ENCODE results near the gene HYAL1.
"Not testable (repeated sequence)": the region's sequence is repeated elsewhere in the genome, so short reads cannot be mapped to it uniquely, and the experiment has no call there.

Gene HYAL1

DNA sequence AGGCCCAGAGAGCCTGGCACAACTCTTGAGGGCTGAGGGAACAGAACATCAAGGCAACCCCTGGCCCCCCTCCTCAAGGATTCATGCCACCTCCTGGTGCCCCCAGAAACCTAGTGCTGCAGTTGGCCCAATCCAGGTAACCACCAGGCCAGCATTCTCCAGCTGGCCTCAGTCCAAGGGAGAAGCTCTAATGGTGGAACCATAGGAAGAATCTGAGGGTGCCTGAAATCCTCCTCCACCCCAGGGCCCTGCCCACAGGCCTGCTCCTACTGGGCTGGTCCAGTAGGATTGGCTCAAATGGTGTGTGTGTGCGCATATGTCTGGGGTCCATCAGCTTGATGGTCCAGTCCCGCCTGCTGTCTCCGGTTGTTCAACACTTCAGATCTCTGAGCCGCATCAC is 11.4 kb upstream of the HYAL1 start:
- Histone ChIP-seq H2AFZ (ENCODE audit: low read length) (no peak overlapping the region), H3K36me3 (ENCODE audit: insufficient read depth, low read length) (no peaks in the 10 kb centered on the region), H3K4me3 (ENCODE audit: low read length, poor library complexity, severe bottlenecking) (no peak overlapping the region), H4K20me1 (ENCODE audit: insufficient read depth, low read length, poor library complexity, severe bottlenecking) (peaks cover 7% of the 10 kb centered on the region), H3F3A (ENCODE audit: low read depth) (no peaks in the 10 kb centered on the region), H3K4me1 (ENCODE audit: insufficient read depth, low read length, poor library complexity, severe bottlenecking) (peaks cover 28% of the 10 kb centered on the region), H3K27me3 (ENCODE audit: insufficient read depth, low read length, poor library complexity, severe bottlenecking) (no peaks in the 10 kb centered on the region), H3K79me2 (ENCODE audit: insufficient read depth, low read length) (peaks cover 20% of the 10 kb centered on the region), H3K4me2 (ENCODE audit: low read depth, low read length, poor library complexity, severe bottlenecking) (no peak overlapping the region), H3K9ac (ENCODE audit: low read depth, low read length, poor library complexity, severe bottlenecking) (no peak overlapping the region), H3K9me3 (ENCODE audit: insufficient read depth, low read depth, low read length) (no peaks in the 10 kb centered on the region), H3K9me2 (replicated peaks; ENCODE audit: low read depth, low read length) (no peaks in the 10 kb centered on the region)
- TF ChIP-seq EZH2phosphoT487 (IDR thresholded peaks at IDR 0.05; ENCODE audit: borderline replicate concordance): no peak
- TF ChIP-seq, protein P1, sequence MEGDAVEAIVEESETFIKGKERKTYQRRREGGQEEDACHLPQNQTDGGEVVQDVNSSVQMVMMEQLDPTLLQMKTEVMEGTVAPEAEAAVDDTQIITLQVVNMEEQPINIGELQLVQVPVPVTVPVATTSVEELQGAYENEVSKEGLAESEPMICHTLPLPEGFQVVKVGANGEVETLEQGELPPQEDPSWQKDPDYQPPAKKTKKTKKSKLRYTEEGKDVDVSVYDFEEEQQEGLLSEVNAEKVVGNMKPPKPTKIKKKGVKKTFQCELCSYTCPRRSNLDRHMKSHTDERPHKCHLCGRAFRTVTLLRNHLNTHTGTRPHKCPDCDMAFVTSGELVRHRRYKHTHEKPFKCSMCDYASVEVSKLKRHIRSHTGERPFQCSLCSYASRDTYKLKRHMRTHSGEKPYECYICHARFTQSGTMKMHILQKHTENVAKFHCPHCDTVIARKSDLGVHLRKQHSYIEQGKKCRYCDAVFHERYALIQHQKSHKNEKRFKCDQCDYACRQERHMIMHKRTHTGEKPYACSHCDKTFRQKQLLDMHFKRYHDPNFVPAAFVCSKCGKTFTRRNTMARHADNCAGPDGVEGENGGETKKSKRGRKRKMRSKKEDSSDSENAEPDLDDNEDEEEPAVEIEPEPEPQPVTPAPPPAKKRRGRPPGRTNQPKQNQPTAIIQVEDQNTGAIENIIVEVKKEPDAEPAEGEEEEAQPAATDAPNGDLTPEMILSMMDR (conservative IDR thresholded peaks at IDR 0.05; ENCODE audit: low read length): no peak

DNA sequence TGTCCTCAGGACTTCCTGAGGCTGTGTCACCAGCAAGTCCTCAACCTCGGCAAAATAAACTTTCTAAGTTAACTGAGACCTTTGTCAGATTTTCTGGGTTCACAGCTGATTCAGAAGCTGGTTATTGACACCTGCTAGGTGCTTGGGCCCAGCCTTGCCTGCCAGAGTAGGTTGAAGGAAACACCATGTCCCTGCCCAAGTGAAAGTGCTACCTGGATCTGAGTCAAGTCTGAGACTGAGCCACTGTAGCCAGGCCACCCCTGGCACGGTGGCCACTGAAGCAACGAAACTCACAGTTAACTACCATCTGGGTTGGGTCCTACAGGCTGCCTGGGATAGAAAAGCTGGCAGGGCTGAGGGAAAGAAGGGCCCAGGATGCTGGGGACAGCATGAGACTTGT is 11.0 kb upstream of the HYAL1 start:
- Histone ChIP-seq H3K9ac (ENCODE audit: low read depth, low read length, poor library complexity, severe bottlenecking) (no peak overlapping the region), H3K9me3 (ENCODE audit: insufficient read depth, low read depth, low read length) (no peaks in the 10 kb centered on the region)

DNA sequence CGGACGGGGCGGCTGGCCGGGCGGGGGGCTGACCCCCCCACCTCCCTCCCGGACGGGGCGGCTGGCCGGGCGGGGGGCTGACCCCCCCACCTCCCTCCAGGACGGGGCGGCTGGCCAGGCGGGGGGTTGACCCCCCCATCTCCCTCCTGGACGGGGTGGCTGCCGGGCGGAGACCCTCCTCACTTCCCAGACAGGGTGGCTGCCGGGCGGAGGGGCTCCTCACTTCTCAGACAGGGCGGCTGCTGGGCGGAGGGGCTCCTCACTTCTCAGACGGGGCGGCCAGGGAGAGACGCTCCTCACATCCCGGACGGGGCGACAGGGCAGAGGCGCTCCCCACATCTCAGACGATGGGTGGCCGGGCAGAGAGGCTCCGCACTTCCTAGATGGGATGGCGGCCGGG is 8.7 kb upstream of the HYAL1 start:
- H3K4me3 ChIP-seq (ENCODE audit: low read length, poor library complexity, severe bottlenecking); H3K27me3 ChIP-seq (ENCODE audit: insufficient read depth, low read length, poor library complexity, severe bottlenecking); H3K4me2 ChIP-seq (ENCODE audit: low read depth, low read length, poor library complexity, severe bottlenecking); H3K9me2 ChIP-seq (replicated peaks; ENCODE audit: low read depth, low read length); H2AFZ ChIP-seq (ENCODE audit: low read length); H3K9me3 ChIP-seq (ENCODE audit: insufficient read depth, low read depth, low read length); H3K9ac ChIP-seq (ENCODE audit: low read depth, low read length, poor library complexity, severe bottlenecking); H3K79me2 ChIP-seq (ENCODE audit: insufficient read depth, low read length); H3F3A ChIP-seq (ENCODE audit: low read depth); H3K4me1 ChIP-seq (ENCODE audit: insufficient read depth, low read length, poor library complexity, severe bottlenecking); H4K20me1 ChIP-seq (ENCODE audit: insufficient read depth, low read length, poor library complexity, severe bottlenecking); H3K36me3 ChIP-seq (ENCODE audit: insufficient read depth, low read length): not testable (repeated sequence)

More for the DNA sequence above, 11.0 kb upstream of the HYAL1 start:
- Histone ChIP-seq H3K4me2 (ENCODE audit: low read depth, low read length, poor library complexity, severe bottlenecking) (no peak overlapping the region), H3K4me3 (ENCODE audit: low read length, poor library complexity, severe bottlenecking) (no peak overlapping the region), H3K36me3 (ENCODE audit: insufficient read depth, low read length) (no peaks in the 10 kb centered on the region), H3K27me3 (ENCODE audit: insufficient read depth, low read length, poor library complexity, severe bottlenecking) (no peaks in the 10 kb centered on the region), H3K79me2 (ENCODE audit: insufficient read depth, low read length) (peaks cover 15% of the 10 kb centered on the region; the same call in 1 of the 2 replicates), H3F3A (ENCODE audit: low read depth) (no peaks in the 10 kb centered on the region), H3K4me1 (ENCODE audit: insufficient read depth, low read length, poor library complexity, severe bottlenecking) (peaks cover 27% of the 10 kb centered on the region), H2AFZ (ENCODE audit: low read length) (no peak overlapping the region), H4K20me1 (ENCODE audit: insufficient read depth, low read length, poor library complexity, severe bottlenecking) (peaks cover 3% of the 10 kb centered on the region), H3K9me2 (replicated peaks; ENCODE audit: low read depth, low read length) (no peaks in the 10 kb centered on the region)
- TF ChIP-seq, protein P1 (conservative IDR thresholded peaks at IDR 0.05; ENCODE audit: low read length): no peak
- TF ChIP-seq EZH2phosphoT487 (IDR thresholded peaks at IDR 0.05; ENCODE audit: borderline replicate concordance): no peak

DNA sequence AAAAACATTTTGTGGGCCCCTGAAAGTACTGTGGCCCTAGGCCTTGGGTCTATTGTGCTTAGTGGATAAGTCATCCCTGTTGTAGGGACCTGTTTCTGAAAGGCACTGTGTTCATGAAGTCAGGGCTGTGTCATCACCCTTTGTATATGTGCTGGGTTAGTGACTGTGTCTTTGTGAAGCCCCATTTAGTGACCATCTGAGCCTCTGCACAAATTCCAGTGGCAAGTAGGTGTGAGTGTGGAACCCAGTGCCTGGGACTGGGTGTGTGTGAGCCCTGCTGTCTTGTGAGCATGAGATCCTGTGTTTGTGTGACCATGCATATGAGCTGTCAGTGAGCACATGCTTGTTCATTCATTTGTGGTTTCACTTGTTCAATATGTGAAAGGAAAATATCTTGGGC is 1.2 kb upstream of the HYAL1 start:
- no peaks in the 10 kb centered on the region for H4K20me1 ChIP-seq (ENCODE audit: insufficient read depth, low read length, poor library complexity, severe bottlenecking)
- no peaks in the 10 kb centered on the region for H3F3A ChIP-seq (ENCODE audit: low read depth)
- H3K27me3 ChIP-seq (ENCODE audit: insufficient read depth, low read length, poor library complexity, severe bottlenecking): no peaks in the 10 kb centered on the region
- H3K79me2 ChIP-seq (ENCODE audit: insufficient read depth, low read length): no peaks in the 10 kb centered on the region
- H3K4me3 ChIP-seq (ENCODE audit: low read length, poor library complexity, severe bottlenecking): no peak overlapping the region
- no peak overlapping the region for H3K9ac ChIP-seq (ENCODE audit: low read depth, low read length, poor library complexity, severe bottlenecking)
- no peaks in the 10 kb centered on the region for H3K9me3 ChIP-seq (ENCODE audit: insufficient read depth, low read depth, low read length)
- TF ChIP-seq, protein P1 (conservative IDR thresholded peaks at IDR 0.05; ENCODE audit: low read length): no peak
- TF ChIP-seq EZH2phosphoT487 (IDR thresholded peaks at IDR 0.05; ENCODE audit: borderline replicate concordance): no peak
- peaks cover 10% of the 10 kb centered on the region for H3K4me1 ChIP-seq (ENCODE audit: insufficient read depth, low read length, poor library complexity, severe bottlenecking)
- H3K9me2 ChIP-seq (replicated peaks; ENCODE audit: low read depth, low read length): no peaks in the 10 kb centered on the region
- no peaks in the 10 kb centered on the region for H3K36me3 ChIP-seq (ENCODE audit: insufficient read depth, low read length)
- H3K4me2 ChIP-seq (ENCODE audit: low read depth, low read length, poor library complexity, severe bottlenecking): no peak overlapping the region
- no peak overlapping the region for H2AFZ ChIP-seq (ENCODE audit: low read length)
